Ammon's horn (tissue), 1 donor: ENCODE data around the gene NRXN3.

Experiments
- DNase-seq: peaks from one replicate; pipeline ENCODE4 v3.0.0-alpha.2; 2016; ENCODE audit warnings: low spot score

Gene NRXN3

GRCh38 chr14:78638926-78639325 is 468.8 kb downstream of the NRXN3 start:
- DNase-seq, result no peak

GRCh38 chr14:78644824-78645559 is 474.8 kb downstream of the NRXN3 start:
- no peak for DNase-seq

- DNase-seq, result no peak
These were observed 482.6 kb downstream of the NRXN3 start for GRCh38 chr14:78652727-78653126.

- DNase-seq, result no peak
These were observed 483.0 kb downstream of the NRXN3 start for GRCh38 chr14:78653173-78653572.

- DNase-seq, result no peak
These were observed 487.3 kb downstream of the NRXN3 start for GRCh38 chr14:78657451-78657850.

GRCh38 chr14:78664841-78665240 is 494.7 kb downstream of the NRXN3 start:
- DNase-seq, result no peak

- DNase-seq, result no peak
These were observed 496.3 kb downstream of the NRXN3 start for GRCh38 chr14:78666336-78667056.

- DNase-seq, result no peak
These were observed 497.0 kb downstream of the NRXN3 start for GRCh38 chr14:78667141-78667540.

GRCh38 chr14:78673845-78674244 is 503.7 kb downstream of the NRXN3 start:
- DNase-seq, result no peak

- DNase-seq, result peak; percentile 3
These were observed 504.6 kb downstream of the NRXN3 start for GRCh38 chr14:78674820-78675219.

- no peak for DNase-seq
These were observed 513.0 kb downstream of the NRXN3 start for GRCh38 chr14:78683206-78683605.

- no peak for DNase-seq
These were observed 513.8 kb downstream of the NRXN3 start for GRCh38 chr14:78683981-78684380.

GRCh38 chr14:78688503-78688902 is 518.3 kb downstream of the NRXN3 start:
- DNase-seq, result no peak

GRCh38 chr14:78690836-78691235 is 520.7 kb downstream of the NRXN3 start:
- no peak for DNase-seq

GRCh38 chr14:78697341-78697740 is 527.2 kb downstream of the NRXN3 start:
- DNase-seq, result peak; percentile 7

- DNase-seq, result no peak
These were observed 528.8 kb downstream of the NRXN3 start for GRCh38 chr14:78698991-78699390.

- DNase-seq, result no peak
These were observed 530.1 kb downstream of the NRXN3 start for GRCh38 chr14:78700236-78700635.

- DNase-seq, result no peak
These were observed 531.1 kb downstream of the NRXN3 start for GRCh38 chr14:78701246-78701645.

GRCh38 chr14:78704965-78705364 is 534.8 kb downstream of the NRXN3 start:
- no peak for DNase-seq

- no peak for DNase-seq
These were observed 535.8 kb downstream of the NRXN3 start for GRCh38 chr14:78705989-78706388.

- peak; percentile 29 for DNase-seq
These were observed 539.8 kb downstream of the NRXN3 start for GRCh38 chr14:78709795-78710557.

- no peak for DNase-seq
These were observed 540.8 kb downstream of the NRXN3 start for GRCh38 chr14:78710963-78711362.

- DNase-seq, result no peak
These were observed 543.5 kb downstream of the NRXN3 start for GRCh38 chr14:78713716-78714115.
